HG02798 (cell line): ENCODE data around the gene RGCC.

Experiments used
- ATAC-seq: cut with Tn5 transposase; IDR thresholded peaks from one replicate; pipeline ENCODE4 v1.9.1; 2021; ENCODE audit warnings: mild to moderate bottlenecking; ENCODE audit not compliant: unreplicated experiment, poor library complexity

The RGCC gene

GRCh38 chr13:41513600-41513999, 56.2 kb downstream of the RGCC start:
- ATAC-seq = no peak

GRCh38 chr13:41514853-41515395, 57.6 kb downstream of the RGCC start:
- ATAC-seq = no peak

- no peak for ATAC-seq
Observed at GRCh38 chr13:41515491-41516139, 58.3 kb downstream of the RGCC start.

- ATAC-seq = no peak
Observed at GRCh38 chr13:41516166-41516565, 58.8 kb downstream of the RGCC start.

- ATAC-seq = no peak
Observed at GRCh38 chr13:41516760-41517159, 59.4 kb downstream of the RGCC start.

- ATAC-seq = no peak
Observed at GRCh38 chr13:41520016-41520659, 62.8 kb downstream of the RGCC start.
